GM10266 (cell line): ENCODE measurements around the gene SAMMSON.

ENCODE experiments used
- DNase-seq: peaks from one replicate; pipeline ENCODE4 v3.0.0; 2012; ENCODE audit errors: extremely low spot score
- CTCF ChIP-seq: IDR thresholded peaks from 2 replicates; pipeline ENCODE4 v1.5.1; 2012; ENCODE audit warnings: mild to moderate bottlenecking, low read depth; ENCODE audit not compliant: control insufficient read depth, insufficient read depth; ENCODE audit errors: missing control alignments

SAMMSON gene

GRCh38 chr3:69993757-69994156 lies 5.8 kb upstream of the SAMMSON start:
- no peak for TF ChIP-seq CTCF
- DNase-seq = no peak

- TF ChIP-seq CTCF = no peak
These were observed 4.6 kb upstream of the SAMMSON start for GRCh38 chr3:69994919-69995318.

GRCh38 chr3:69997631-69998307 lies 1.8 kb upstream of the SAMMSON start:
- DNase-seq = no peak
- TF ChIP-seq CTCF = no peak

More at GRCh38 chr3:69994919-69995318, 4.6 kb upstream of the SAMMSON start:
- no peak for DNase-seq

- TF ChIP-seq CTCF = no peak
- DNase-seq = no peak
These were observed 784 bp upstream of the SAMMSON start for GRCh38 chr3:69998759-69999139.

- no peak for DNase-seq
These were observed 486 bp downstream of the SAMMSON start for GRCh38 chr3:70000028-70000410.

GRCh38 chr3:70000563-70001081 lies 1.1 kb downstream of the SAMMSON start:
- no peak for DNase-seq

More at GRCh38 chr3:70000028-70000410, 486 bp downstream of the SAMMSON start:
- TF ChIP-seq CTCF = no peak

More at GRCh38 chr3:70000563-70001081, 1.1 kb downstream of the SAMMSON start:
- no peak for TF ChIP-seq CTCF
